SH-SY5Y (cell line): ENCODE measurements around the gene CACTIN.

Source experiments
- GATA2 ChIP-seq: IDR thresholded peaks from 2 replicates; pipeline ENCODE4 v1.6.1; 2011; ENCODE audit warnings: mild to moderate bottlenecking, low read depth, low read length
- GATA3 ChIP-seq: IDR thresholded peaks from 2 replicates; pipeline ENCODE4 v1.6.1; 2011; ENCODE audit warnings: low read depth, mild to moderate bottlenecking, low read length, moderate library complexity

DNA sequence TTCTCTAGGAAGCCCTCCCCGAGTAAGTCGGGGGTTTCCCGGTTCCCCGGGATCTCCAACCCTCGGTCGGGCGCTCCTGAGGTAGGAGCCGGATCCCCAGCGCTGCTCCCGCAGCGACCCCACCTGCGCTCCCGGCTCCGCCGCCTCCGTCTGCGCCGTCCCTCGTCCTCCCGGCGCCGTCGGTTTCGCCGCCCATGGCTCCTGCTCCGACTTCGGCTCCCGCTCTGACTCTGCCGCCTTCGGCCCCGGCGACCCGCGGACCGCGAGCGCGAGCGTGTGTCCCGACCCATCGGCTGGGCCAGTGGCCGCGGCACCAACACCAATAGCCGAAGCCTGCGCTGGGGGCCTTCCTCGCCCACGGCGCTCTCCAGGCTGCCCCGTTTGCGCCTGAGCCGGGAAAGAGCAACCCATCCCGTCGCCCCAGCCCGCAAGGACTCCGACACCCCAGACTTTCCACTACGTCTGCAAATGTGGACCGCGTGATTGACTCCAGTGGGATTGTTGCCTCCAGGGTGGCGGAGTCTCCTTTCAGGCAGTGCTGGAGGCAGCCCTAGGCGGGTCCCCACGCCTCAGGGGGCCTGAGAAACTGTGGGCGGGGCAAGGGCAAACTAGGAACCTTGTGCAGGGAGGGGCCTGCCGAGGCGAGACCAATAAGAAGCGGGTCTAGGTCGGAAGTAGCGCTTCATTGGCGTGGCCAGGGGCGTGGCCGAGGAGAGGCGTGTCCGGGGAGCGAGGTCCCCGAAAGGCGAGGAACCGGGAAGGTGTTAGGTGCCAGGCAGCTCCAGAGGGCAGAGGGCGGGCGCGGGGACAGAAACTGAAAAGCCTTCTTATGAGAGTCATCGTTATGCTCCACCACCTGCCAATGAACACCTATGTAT, at the start of gene CACTIN:
- no peak for TF ChIP-seq GATA3
- no peak for TF ChIP-seq GATA2
